Right lobe of liver (tissue), 6 donors: Measurements from ENCODE around the gene ITGAE. TPM values are rescaled to one million over a fixed set of nuclear protein-coding genes. Genes with fewer than 3 reads are reported as not detected.

ENCODE experiments used
- ATAC-seq, 4 donors: fragments of 200-7000 bp; cut with Tn5 transposase; one replicate each; pipeline ENCODE4 v1.9.1; 2020; ENCODE audit warnings: mild to moderate bottlenecking in 4 of 4, moderate library complexity in 4 of 4
- DNase-seq, 3 donors: peaks; one replicate each; pipeline ENCODE4 v3.0.0-alpha.2; 2020
- H3K27ac ChIP-seq, 3 donors: fragments of 200-600 bp; one replicate each; pipeline ENCODE4 v1.8.0; 2022
- H3K27me3 ChIP-seq, 2 donors: fragments of 200-600 bp; one replicate each; pipeline ENCODE4 v1.8.0; 2022
- H3K36me3 ChIP-seq, 4 donors: fragments of 200-600 bp; sonication (generic) in 1 of 4; one replicate each; pipeline versions ENCODE4 v1.5.1 to v1.8.0; 2017 to 2022; ENCODE audit warnings: control low read depth in 1 of 4
- H3K4me1 ChIP-seq, 4 donors: fragments of 200-600 bp; sonication (generic) in 1 of 4; one replicate each; pipeline versions ENCODE4 v1.5.1 to v1.8.0; 2017 to 2022; ENCODE audit warnings: control low read depth in 1 of 4
- H3K4me3 ChIP-seq, 3 donors: fragments of 200-600 bp; one replicate each; pipeline ENCODE4 v1.8.0; 2022
- H3K9me3 ChIP-seq, 4 donors: fragments of 200-600 bp; sonication (generic) in 1 of 4; one replicate each; pipeline versions ENCODE4 v1.5.1 to v1.8.0; 2017 to 2022; ENCODE audit warnings: control low read depth in 1 of 4
- POLR2A ChIP-seq: fragments of 450-650 bp; IDR thresholded peaks from one replicate; pipeline ENCODE4 v1.6.1; 2017; ENCODE audit warnings: antibody characterized with exemption, mild to moderate bottlenecking
- WGBS: methylation state at CpG from one replicate; pipeline ENCODE4 v1.1.6; 2018; ENCODE audit warnings: low coverage, low lambda C conversion rate; ENCODE audit not compliant: insufficient coverage; ENCODE audit errors: missing lambda C conversion rate; 5-methylcytosine and 5-hydroxymethylcytosine counted together
- intact Hi-C, 2 donors: fragments of 100-400 bp; cut with DNase I; formaldehyde crosslinking; loops; one replicate each; pipeline versions ENCODE4 v1.11.2 to v1.14.1; 2022
- total RNA-seq, 6 experiments: library from RNA; depleted of rRNA in 2 of 6; stranded (reverse); fragments of >200 nt in 2 of 6; fragmentation: NEBNext Ultra II Directional in 3 of 6; extraction: Animal tissue kit (Norgen Biotek cat#: 25700) in 3 of 6; gene quantifications; one replicate each; pipeline versions ENCODE4 v1.1.0 to v1.2.4, GENCODE V29; 2016 to 2023
- TF ChIP-seq, protein P1 (sequence below), 4 donors: fragments of 200-600 bp in 3 of 4; fragments of 450-650 bp in 1 of 4; IDR thresholded peaks; one replicate each; pipeline versions ENCODE4 v1.5.1 to v1.8.0; 2016 to 2022; ENCODE audit warnings: antibody characterized with exemption in 4 of 4, mild to moderate bottlenecking in 2 of 4
- donor health status: DM: no; HTN: yes; CAD: no.
- donor health status: DM: no; HTN: no; CAD: no.
- donor health status: DM: no; HTN: no; CAD: no.
- donor health status: DM: no; HTN: yes; CAD: no.
- donor health status: DM: no; HTN: yes; CAD: no.

Gene ITGAE
- total RNA-seq, 6 experiments from 2014 or later, result 5.4 to 7.7 (median 5.8) TPM

DNA sequence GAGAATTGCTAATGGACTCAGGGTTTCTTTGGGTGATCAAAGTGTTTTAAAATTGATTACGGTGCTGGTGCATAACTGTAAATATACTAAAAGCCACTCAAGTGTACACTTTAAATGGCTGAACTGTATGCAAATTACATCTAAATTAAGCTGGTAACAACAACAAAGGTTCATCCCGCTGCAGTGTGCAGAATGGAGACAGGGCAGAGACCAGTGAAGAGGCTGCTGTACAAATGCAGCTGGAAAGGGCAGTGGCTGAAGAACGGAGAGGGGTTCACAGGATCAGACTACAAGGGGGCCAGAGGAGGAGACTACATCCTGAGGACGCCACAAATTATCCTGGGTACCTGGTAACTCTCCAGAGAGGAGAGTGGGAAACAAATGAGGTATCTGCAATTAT lies 9.0 kb upstream of the ITGAE start:
- DNase-seq (no peak), ATAC-seq (no peak)
- WGBS, result 83% methylated on average over 3 of the region's 4 CpGs
- Histone ChIP-seq H3K4me1 (peaks cover 0 to 1% (median under 1%) of the 10 kb centered on the region in 4 donors), H3K9me3 (no peaks in the 10 kb centered on the region), H3K27ac (no peak overlapping the region), H3K4me3 (no peak overlapping the region), H3K27me3 (no peaks in the 10 kb centered on the region), H3K36me3 (peaks cover 0 to 42% (median 7%) of the 10 kb centered on the region in 4 donors)
- no peak for TF ChIP-seq POLR2A
- TF ChIP-seq, protein P1, sequence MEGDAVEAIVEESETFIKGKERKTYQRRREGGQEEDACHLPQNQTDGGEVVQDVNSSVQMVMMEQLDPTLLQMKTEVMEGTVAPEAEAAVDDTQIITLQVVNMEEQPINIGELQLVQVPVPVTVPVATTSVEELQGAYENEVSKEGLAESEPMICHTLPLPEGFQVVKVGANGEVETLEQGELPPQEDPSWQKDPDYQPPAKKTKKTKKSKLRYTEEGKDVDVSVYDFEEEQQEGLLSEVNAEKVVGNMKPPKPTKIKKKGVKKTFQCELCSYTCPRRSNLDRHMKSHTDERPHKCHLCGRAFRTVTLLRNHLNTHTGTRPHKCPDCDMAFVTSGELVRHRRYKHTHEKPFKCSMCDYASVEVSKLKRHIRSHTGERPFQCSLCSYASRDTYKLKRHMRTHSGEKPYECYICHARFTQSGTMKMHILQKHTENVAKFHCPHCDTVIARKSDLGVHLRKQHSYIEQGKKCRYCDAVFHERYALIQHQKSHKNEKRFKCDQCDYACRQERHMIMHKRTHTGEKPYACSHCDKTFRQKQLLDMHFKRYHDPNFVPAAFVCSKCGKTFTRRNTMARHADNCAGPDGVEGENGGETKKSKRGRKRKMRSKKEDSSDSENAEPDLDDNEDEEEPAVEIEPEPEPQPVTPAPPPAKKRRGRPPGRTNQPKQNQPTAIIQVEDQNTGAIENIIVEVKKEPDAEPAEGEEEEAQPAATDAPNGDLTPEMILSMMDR (IDR thresholded peaks at IDR 0.05), result no peak
- intact Hi-C loops, result no loop called here

DNA sequence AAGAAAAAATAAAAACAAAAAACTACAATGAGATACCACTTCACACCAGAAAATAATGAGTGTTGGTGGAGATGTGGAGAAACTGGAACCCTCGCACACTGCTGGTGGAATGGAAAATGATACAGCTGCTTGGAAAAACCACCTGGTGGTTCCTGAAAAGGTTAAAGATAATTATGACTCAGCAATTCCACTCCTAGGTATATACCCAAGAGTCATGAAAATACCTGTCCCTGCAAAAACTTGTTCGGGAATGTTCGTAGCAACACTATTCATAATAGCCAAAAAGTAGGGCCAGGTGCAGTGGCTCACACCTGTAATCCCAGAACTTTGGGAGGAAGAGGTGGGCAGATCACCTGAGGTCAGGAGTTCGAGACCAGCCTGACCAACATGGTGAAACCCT lies 8.1 kb upstream of the ITGAE start:
- no peaks in the 10 kb centered on the region for H3K27me3 ChIP-seq

DNA sequence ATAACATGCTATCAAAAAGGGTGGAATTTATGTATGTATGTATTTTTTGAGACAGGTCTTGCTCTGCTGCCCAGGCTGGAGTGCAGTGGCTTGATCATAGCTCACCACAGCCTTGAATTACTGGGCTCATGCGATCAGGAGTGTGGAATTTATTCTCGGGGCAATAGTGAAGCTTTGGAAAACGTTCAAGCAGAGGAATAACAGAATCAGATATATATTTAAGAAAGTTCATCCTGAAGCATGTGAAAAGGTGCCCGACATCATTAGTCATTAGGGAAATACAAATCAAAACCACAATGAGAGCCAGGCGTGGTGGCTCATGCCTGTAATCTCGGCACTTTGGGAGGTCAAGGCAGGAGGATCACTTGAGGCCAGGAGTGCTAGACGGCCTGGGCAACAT lies 7.7 kb upstream of the ITGAE start:
- H3K4me1 ChIP-seq, result peaks cover 0 to 15% (median 7%) of the 10 kb centered on the region in 4 donors
- WGBS, result 89% methylated on average over 7 of the region's 7 CpGs
- no peaks in the 10 kb centered on the region for H3K27me3 ChIP-seq
- no peak for DNase-seq
- no peaks in the 10 kb centered on the region for H3K9me3 ChIP-seq
- H3K27ac ChIP-seq, result no peak overlapping the region
- TF ChIP-seq, protein P1 (IDR thresholded peaks at IDR 0.05), result no peak
- no peak for TF ChIP-seq POLR2A
- ATAC-seq, result no peak
- intact Hi-C loops, result no loop called here
- peaks cover 0 to 30% (median 3%) of the 10 kb centered on the region in 4 donors for H3K36me3 ChIP-seq
- H3K4me3 ChIP-seq, result no peak overlapping the region

More for the DNA sequence above, 8.1 kb upstream of the ITGAE start:
- DNase-seq (no peak), ATAC-seq (no peak)
- peaks cover 0 to 34% (median 5%) of the 10 kb centered on the region in 4 donors for H3K36me3 ChIP-seq
- H3K9me3 ChIP-seq, result no peaks in the 10 kb centered on the region
- H3K4me3 ChIP-seq, result no peak overlapping the region
- TF ChIP-seq, protein P1 (IDR thresholded peaks at IDR 0.05), result no peak
- no peak for TF ChIP-seq POLR2A
- peaks cover 0 to 10% (median 5%) of the 10 kb centered on the region in 4 donors for H3K4me1 ChIP-seq
- intact Hi-C loops, result no loop called here
- no peak overlapping the region for H3K27ac ChIP-seq
- WGBS, result 95% methylated on average over 3 of the region's 4 CpGs

DNA sequence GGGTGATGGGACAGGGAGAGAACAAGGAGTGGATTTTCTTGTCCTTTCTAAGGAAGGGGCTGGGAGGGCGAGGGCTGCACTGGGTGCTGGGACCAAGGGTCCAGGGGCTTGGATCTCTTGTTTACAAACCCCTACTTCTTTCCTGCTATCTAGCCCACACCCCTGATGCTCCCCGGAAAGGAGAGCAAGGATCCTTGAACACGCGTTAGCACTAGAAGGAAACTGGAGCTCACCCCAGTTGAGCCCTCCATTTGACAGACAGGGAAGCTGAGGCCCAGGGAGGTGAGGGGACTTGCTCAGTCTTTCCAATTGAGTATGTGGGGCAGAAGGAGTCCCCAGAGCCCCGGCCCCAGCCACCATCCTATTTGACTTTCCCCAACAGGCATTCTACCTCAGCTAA lies 4.6 kb upstream of the ITGAE start:
- Histone ChIP-seq H3K36me3 (peaks cover 0 to 1% (median 0%) of the 10 kb centered on the region in 4 donors), H3K9me3 (no peaks in the 10 kb centered on the region), H3K4me3 (no peak overlapping the region), H3K27me3 (no peaks in the 10 kb centered on the region), H3K4me1 (peaks cover 0 to 43% (median 20%) of the 10 kb centered on the region in 4 donors), H3K27ac (no peak overlapping the region)
- DNase-seq (no peak), ATAC-seq (no peak)
- TF ChIP-seq, protein P1 (IDR thresholded peaks at IDR 0.05), result no peak
- TF ChIP-seq POLR2A, result no peak
- 33% methylated on average over 1 of the region's 5 CpGs for WGBS
- intact Hi-C loops, result no loop called here

DNA sequence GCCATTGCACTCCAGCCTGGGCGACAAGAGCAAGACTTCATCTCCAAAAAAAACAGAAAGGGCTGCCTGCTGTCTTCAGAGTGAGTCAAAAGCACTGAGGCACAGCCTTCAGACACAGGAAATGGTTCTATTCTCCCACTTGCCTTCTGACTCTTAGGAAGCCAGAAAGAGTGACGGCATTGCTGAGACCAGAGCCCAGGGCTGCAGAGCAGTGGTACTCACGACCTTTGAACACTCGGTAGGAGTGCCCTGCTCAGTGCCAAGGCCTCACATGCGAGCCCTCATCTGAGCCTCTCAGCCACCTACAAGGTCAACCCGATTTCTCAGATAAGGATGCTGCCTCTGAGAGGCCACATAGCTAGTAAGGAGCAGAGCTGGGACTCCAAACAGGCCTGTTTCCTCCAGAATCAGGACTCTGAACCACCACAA lies 3.5 kb upstream of the ITGAE start:
- no peak for TF ChIP-seq POLR2A
- TF ChIP-seq, protein P1 (IDR thresholded peaks at IDR 0.05), result no peak
- ATAC-seq, result peak; percentile 60 to 74 (median 68)
- WGBS, result 15% methylated on average over 2 of the region's 6 CpGs

More for the DNA sequence above, 3.5 kb upstream of the ITGAE start:
- Histone ChIP-seq H3K27me3 (no peaks in the 10 kb centered on the region), H3K27ac (peak overlapping the region; percentile 92 to 94 (median 92)), H3K9me3 (no peaks in the 10 kb centered on the region), H3K4me1 (peaks cover 0 to 43% (median 20%) of the 10 kb centered on the region in 4 donors), H3K36me3 (no peaks in the 10 kb centered on the region), H3K4me3 (peak overlapping the region; percentile 18 to 38 (median 35))
- intact Hi-C loops, result no loop called here
- DNase-seq, result peak in 2 of 3 donors; percentile 77 to 79
